RWPE2 (cell line): Measurements from ENCODE around the gene HIVEP3.
A peak's percentile ranks its signal among the peaks of the same experiment; 100 is the strongest.

Experiments
- ATAC-seq: fragments of 200-7000 bp; cut with Tn5 transposase; 3 replicates; pipeline ENCODE4 v1.9.1; 2021; ENCODE audit warnings: low read depth
- DNase-seq: peaks from one replicate; pipeline ENCODE4 v3.0.0-alpha.2; 2020; ENCODE audit warnings: low spot score
- H3K27ac ChIP-seq: fragments of 450-650 bp; 2 replicates; pipeline ENCODE4 v1.5.1; 2017; ENCODE audit warnings: mild to moderate bottlenecking; ENCODE audit not compliant: poor library complexity, severe bottlenecking
- H3K27me3 ChIP-seq: fragments of 250-450 bp; sonication (Bioruptor Pico); 2 replicates; pipeline ENCODE4 v1.5.1; 2021; ENCODE audit warnings: mild to moderate bottlenecking, moderate library complexity; ENCODE audit not compliant: insufficient read depth, poor library complexity, severe bottlenecking
- H3K36me3 ChIP-seq: fragments of 250-450 bp; sonication (Bioruptor Pico); 2 replicates; pipeline ENCODE4 v1.5.1; 2020; ENCODE audit warnings: low read depth, mild to moderate bottlenecking, moderate library complexity
- H3K4me1 ChIP-seq: fragments of 250-450 bp; sonication (Bioruptor Pico); 2 replicates; pipeline ENCODE4 v1.5.1; 2021; ENCODE audit warnings: mild to moderate bottlenecking, moderate library complexity; ENCODE audit not compliant: insufficient read depth, poor library complexity, severe bottlenecking
- H3K4me3 ChIP-seq: fragments of 250-450 bp; sonication (Bioruptor Pico); 2 replicates; pipeline ENCODE4 v1.5.1; 2021; ENCODE audit warnings: mild to moderate bottlenecking, moderate library complexity; ENCODE audit not compliant: severe bottlenecking
- H3K9me3 ChIP-seq: fragments of 250-450 bp; sonication (Bioruptor Pico); 2 replicates; pipeline ENCODE4 v1.5.1; 2021; ENCODE audit warnings: mild to moderate bottlenecking, moderate library complexity; ENCODE audit not compliant: severe bottlenecking
- TF ChIP-seq, protein P1 (sequence below): fragments of 450-650 bp; IDR thresholded peaks from one replicate; pipeline ENCODE4 v1.5.1; 2017; ENCODE audit warnings: mild to moderate bottlenecking, moderate library complexity; ENCODE audit not compliant: poor library complexity, severe bottlenecking

HIVEP3 gene

DNA sequence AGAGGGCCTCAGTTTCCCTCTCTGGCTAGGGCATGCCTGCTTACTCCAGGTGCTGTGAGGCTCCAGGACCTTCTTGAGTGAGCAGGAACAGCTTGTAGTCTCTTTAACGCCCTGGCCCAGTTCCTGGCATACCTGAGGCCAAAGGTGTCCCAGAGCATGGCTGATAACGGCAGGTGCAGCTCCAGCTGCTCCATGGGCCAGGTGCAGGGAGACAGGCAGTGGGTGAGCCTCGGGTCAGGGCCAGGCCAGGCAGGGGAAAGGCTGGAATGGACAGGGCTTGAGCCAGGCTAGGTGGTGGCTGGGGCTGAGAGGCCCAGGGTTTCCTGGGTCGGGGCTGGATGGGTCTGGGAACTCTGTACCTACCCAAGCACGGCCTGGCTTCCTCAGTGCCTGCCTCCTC lies 452.6 kb downstream of the HIVEP3 start:
- Histone ChIP-seq H3K27me3 (no peaks in the 10 kb centered on the region), H3K9me3 (no peaks in the 10 kb centered on the region), H3K27ac (peak overlapping the region; percentile 36), H3K4me1 (peaks cover 12% of the 10 kb centered on the region), H3K4me3 (no peak overlapping the region), H3K36me3 (no peaks in the 10 kb centered on the region)
- TF ChIP-seq, protein P1, sequence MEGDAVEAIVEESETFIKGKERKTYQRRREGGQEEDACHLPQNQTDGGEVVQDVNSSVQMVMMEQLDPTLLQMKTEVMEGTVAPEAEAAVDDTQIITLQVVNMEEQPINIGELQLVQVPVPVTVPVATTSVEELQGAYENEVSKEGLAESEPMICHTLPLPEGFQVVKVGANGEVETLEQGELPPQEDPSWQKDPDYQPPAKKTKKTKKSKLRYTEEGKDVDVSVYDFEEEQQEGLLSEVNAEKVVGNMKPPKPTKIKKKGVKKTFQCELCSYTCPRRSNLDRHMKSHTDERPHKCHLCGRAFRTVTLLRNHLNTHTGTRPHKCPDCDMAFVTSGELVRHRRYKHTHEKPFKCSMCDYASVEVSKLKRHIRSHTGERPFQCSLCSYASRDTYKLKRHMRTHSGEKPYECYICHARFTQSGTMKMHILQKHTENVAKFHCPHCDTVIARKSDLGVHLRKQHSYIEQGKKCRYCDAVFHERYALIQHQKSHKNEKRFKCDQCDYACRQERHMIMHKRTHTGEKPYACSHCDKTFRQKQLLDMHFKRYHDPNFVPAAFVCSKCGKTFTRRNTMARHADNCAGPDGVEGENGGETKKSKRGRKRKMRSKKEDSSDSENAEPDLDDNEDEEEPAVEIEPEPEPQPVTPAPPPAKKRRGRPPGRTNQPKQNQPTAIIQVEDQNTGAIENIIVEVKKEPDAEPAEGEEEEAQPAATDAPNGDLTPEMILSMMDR: no peak
- DNase-seq: no peak
- peak; percentile 24; the same call in 1 of the 3 replicates for ATAC-seq

DNA sequence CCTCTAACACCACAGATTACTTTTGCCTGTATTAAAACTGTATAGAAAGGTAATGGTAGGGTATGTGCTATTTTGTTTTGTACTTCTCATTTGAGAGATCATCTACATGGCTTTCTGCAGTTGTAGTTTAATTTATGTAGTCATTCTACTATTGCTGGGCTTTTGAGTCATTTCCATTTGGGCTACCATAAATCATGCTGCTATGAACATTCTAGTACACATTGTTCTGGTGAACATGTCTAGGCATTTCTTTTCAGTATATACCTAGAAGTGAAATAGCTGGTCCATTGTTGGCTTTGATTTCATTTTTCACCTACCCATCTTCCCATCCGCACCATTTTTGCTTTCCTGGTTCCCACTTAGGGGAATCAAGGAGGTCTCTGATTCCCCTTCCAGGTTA lies 453.0 kb downstream of the HIVEP3 start:
- TF ChIP-seq, protein P1: no peak
- peak; percentile 63; the same call in 2 of the 3 replicates for ATAC-seq
- Histone ChIP-seq H3K4me1 (peaks cover 12% of the 10 kb centered on the region), H3K27ac (peak overlapping the region; percentile 36), H3K36me3 (no peaks in the 10 kb centered on the region), H3K4me3 (no peak overlapping the region), H3K9me3 (no peaks in the 10 kb centered on the region), H3K27me3 (no peaks in the 10 kb centered on the region)
- no peak for DNase-seq

DNA sequence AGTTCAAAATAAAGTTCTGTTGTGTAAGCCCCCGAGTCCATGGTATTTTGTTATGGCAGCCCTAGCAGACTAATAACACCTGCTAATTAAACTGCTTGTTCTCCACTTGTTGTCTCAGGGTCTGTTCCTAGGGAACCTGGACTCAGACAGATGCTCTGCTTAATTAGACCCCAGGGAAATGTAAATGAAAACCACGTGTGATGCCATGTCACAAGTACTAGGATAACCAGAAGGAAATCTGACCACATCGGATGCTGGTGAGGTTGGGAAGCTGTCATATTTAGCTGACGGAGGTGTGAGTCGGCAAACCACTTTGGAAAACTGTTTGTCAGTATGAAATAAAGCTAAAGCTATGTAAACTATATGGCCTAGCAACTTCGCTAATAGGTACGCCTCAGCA lies 453.8 kb downstream of the HIVEP3 start:
- DNase-seq (no peak), ATAC-seq (no peak)
- Histone ChIP-seq H3K27me3 (no peaks in the 10 kb centered on the region), H3K9me3 (no peaks in the 10 kb centered on the region), H3K36me3 (no peaks in the 10 kb centered on the region), H3K4me3 (no peak overlapping the region), H3K4me1 (peaks cover 12% of the 10 kb centered on the region), H3K27ac (no peak overlapping the region)
- TF ChIP-seq, protein P1: no peak

DNA sequence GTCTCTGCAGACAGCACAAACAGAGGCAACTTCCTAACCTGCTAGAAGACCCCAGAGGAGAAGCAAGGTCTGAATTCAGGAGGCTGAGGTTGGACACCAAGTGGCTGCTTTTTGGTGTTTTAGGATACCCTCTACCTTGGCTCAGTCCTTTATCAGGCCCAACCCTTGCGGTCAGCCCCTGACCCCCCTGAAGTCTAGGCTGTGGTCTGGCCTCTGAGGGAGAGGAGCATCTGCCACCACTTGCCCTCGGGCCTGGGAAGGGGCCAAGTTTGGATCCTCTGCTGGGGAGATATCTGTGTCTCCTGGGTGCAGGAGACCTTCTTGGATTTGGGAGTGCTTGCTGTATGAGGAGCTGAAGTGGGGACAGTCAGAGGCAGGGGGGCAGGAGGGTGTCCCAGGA lies 455.2 kb downstream of the HIVEP3 start:
- no peaks in the 10 kb centered on the region for H3K9me3 ChIP-seq
- TF ChIP-seq, protein P1: no peak
- no peak overlapping the region for H3K4me3 ChIP-seq
- no peaks in the 10 kb centered on the region for H3K27me3 ChIP-seq
- ATAC-seq (no peak), DNase-seq (no peak)
- H3K4me1 ChIP-seq: peaks cover 12% of the 10 kb centered on the region
- no peak overlapping the region for H3K27ac ChIP-seq
- H3K36me3 ChIP-seq: no peaks in the 10 kb centered on the region

DNA sequence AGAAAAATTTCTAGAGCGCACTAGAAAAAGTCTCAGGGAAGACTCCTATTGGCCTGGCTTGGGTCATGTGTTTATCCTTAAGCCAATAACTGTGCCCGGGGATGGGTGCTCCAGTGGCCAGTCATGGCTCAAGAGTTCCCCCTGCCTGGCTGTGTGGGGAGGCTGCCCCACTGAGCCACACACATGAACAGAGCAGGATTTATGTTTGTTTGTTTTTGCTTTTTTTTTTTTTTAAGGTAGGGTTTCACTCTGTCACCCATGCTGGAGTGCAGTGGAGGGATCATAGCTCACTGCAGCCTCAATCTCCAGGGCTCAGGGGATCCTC lies 456.1 kb downstream of the HIVEP3 start:
- Histone ChIP-seq H3K27me3 (no peaks in the 10 kb centered on the region), H3K27ac (no peak overlapping the region), H3K9me3 (no peaks in the 10 kb centered on the region), H3K4me1 (peaks cover 12% of the 10 kb centered on the region), H3K4me3 (no peak overlapping the region), H3K36me3 (no peaks in the 10 kb centered on the region)
- no peak for ATAC-seq
- TF ChIP-seq, protein P1: no peak
- DNase-seq: no peak
